ENCODE results near the gene INPP5A.

INPP5A gene

GRCh38 chr10:132827861-132828539 lies 290.4 kb downstream of the INPP5A start (continued):
- TF ChIP-seq TSHZ2 (CRISPR knock-in tag; IDR thresholded peaks at IDR 0.05) (no peak), TCF4 (CRISPR knock-in tag; IDR thresholded peaks at IDR 0.05; ENCODE audit: borderline replicate concordance) (no peak)

GRCh38 chr10:132828681-132829080 lies 291.1 kb downstream of the INPP5A start:
- ATAC-seq, result no peak

GRCh38 chr10:132829403-132829802 lies 291.8 kb downstream of the INPP5A start:
- TF ChIP-seq GLIS3 (CRISPR knock-in tag; IDR thresholded peaks at IDR 0.05) (no peak), ESRRG (CRISPR knock-in tag; IDR thresholded peaks at IDR 0.05) (no peak), RARB (CRISPR knock-in tag; IDR thresholded peaks at IDR 0.05) (no peak), ZNF565 (CRISPR knock-in tag; conservative IDR thresholded peaks at IDR 0.05; ENCODE audit: low read depth) (no peak), ZFP30 (CRISPR knock-in tag; IDR thresholded peaks at IDR 0.05) (no peak), PPARA (CRISPR knock-in tag; IDR thresholded peaks at IDR 0.05; ENCODE audit: borderline replicate concordance) (no peak), ZFP3 (CRISPR knock-in tag; IDR thresholded peaks at IDR 0.05) (no peak), SNAI2 (CRISPR knock-in tag; IDR thresholded peaks at IDR 0.05) (no peak), BACH2 (CRISPR knock-in tag; IDR thresholded peaks at IDR 0.05; ENCODE audit: borderline replicate concordance) (no peak), ARNTL (CRISPR knock-in tag; IDR thresholded peaks at IDR 0.05; ENCODE audit: borderline replicate concordance, low read depth) (no peak), CREB5 (CRISPR knock-in tag; IDR thresholded peaks at IDR 0.05; ENCODE audit: low read depth) (no peak), OSR1 (CRISPR knock-in tag; IDR thresholded peaks at IDR 0.05) (no peak), ISL1 (CRISPR knock-in tag; IDR thresholded peaks at IDR 0.05) (no peak), ZNF70 (CRISPR knock-in tag; IDR thresholded peaks at IDR 0.05) (no peak), PATZ1 (CRISPR knock-in tag; IDR thresholded peaks at IDR 0.05; ENCODE audit: borderline replicate concordance) (no peak), CSRNP3 (CRISPR knock-in tag; IDR thresholded peaks at IDR 0.05) (no peak), TCF4 (CRISPR knock-in tag; IDR thresholded peaks at IDR 0.05; ENCODE audit: borderline replicate concordance) (no peak), ZNF8 (CRISPR knock-in tag; IDR thresholded peaks at IDR 0.05) (no peak)
- no peak for ATAC-seq

More at GRCh38 chr10:132828681-132829080, 291.1 kb downstream of the INPP5A start:
- no peak for TF ChIP-seq POU6F1 (CRISPR knock-in tag; IDR thresholded peaks at IDR 0.05; ENCODE audit: borderline replicate concordance, low read depth)
- TF ChIP-seq BACH2 (CRISPR knock-in tag; IDR thresholded peaks at IDR 0.05; ENCODE audit: borderline replicate concordance), result no peak
- TF ChIP-seq ZNF565 (CRISPR knock-in tag; conservative IDR thresholded peaks at IDR 0.05; ENCODE audit: low read depth), result no peak
- TF ChIP-seq ZNF70 (CRISPR knock-in tag; IDR thresholded peaks at IDR 0.05), result no peak
- no peak for TF ChIP-seq TOX (CRISPR knock-in tag; IDR thresholded peaks at IDR 0.05; ENCODE audit: borderline replicate concordance)
- no peak for TF ChIP-seq PATZ1 (CRISPR knock-in tag; IDR thresholded peaks at IDR 0.05; ENCODE audit: borderline replicate concordance)
- no peak for TF ChIP-seq ZNF8 (CRISPR knock-in tag; IDR thresholded peaks at IDR 0.05)

Data from SK-N-SH treated with all-trans-retinoic acid at 6 μM for 48 hours (cell line).